ENCODE results near the gene PTGS1.

The PTGS1 gene

GRCh38 chr9:122377241-122378164 is 6.7 kb downstream of the PTGS1 start:
- H3K4me1 ChIP-seq (ENCODE audit: control insufficient read depth, low read depth, low read length), result peaks cover 19% of the 10 kb centered on the region
- H3K9me3 ChIP-seq (ENCODE audit: control insufficient read depth, low read depth, low read length), result peaks cover 7% of the 10 kb centered on the region
- H3K9ac ChIP-seq (ENCODE audit: low read length), result no peak overlapping the region
- no peaks in the 10 kb centered on the region for H3K36me3 ChIP-seq (ENCODE audit: control insufficient read depth, low read depth, low read length)
- no peak overlapping the region for H3K4me3 ChIP-seq (ENCODE audit: low read length)
- H3K27ac ChIP-seq (ENCODE audit: low read length), result no peak overlapping the region
- H3K27me3 ChIP-seq (ENCODE audit: control insufficient read depth, insufficient read depth, low read length), result peaks cover 17% of the 10 kb centered on the region

- H3K27me3 ChIP-seq (ENCODE audit: control insufficient read depth, insufficient read depth, low read length), result peaks cover 12% of the 10 kb centered on the region
- H3K36me3 ChIP-seq (ENCODE audit: control insufficient read depth, low read depth, low read length), result no peaks in the 10 kb centered on the region
- H3K4me3 ChIP-seq (ENCODE audit: low read length), result no peak overlapping the region
- no peak overlapping the region for H3K9ac ChIP-seq (ENCODE audit: low read length)
- H3K4me1 ChIP-seq (ENCODE audit: control insufficient read depth, low read depth, low read length), result peaks cover 19% of the 10 kb centered on the region
- no peak overlapping the region for H3K27ac ChIP-seq (ENCODE audit: low read length)
- peaks cover 7% of the 10 kb centered on the region for H3K9me3 ChIP-seq (ENCODE audit: control insufficient read depth, low read depth, low read length)
Observed at GRCh38 chr9:122378236-122378635, 7.4 kb downstream of the PTGS1 start.

GRCh38 chr9:122379340-122379739 is 8.5 kb downstream of the PTGS1 start:
- peaks cover 19% of the 10 kb centered on the region for H3K4me1 ChIP-seq (ENCODE audit: control insufficient read depth, low read depth, low read length)
- no peak overlapping the region for H3K9ac ChIP-seq (ENCODE audit: low read length)
- peaks cover 7% of the 10 kb centered on the region for H3K9me3 ChIP-seq (ENCODE audit: control insufficient read depth, low read depth, low read length)
- H3K4me3 ChIP-seq (ENCODE audit: low read length), result no peak overlapping the region
- no peak overlapping the region for H3K27ac ChIP-seq (ENCODE audit: low read length)
- H3K36me3 ChIP-seq (ENCODE audit: control insufficient read depth, low read depth, low read length), result no peaks in the 10 kb centered on the region
- H3K27me3 ChIP-seq (ENCODE audit: control insufficient read depth, insufficient read depth, low read length), result peaks cover 9% of the 10 kb centered on the region

GRCh38 chr9:122380293-122380692 is 9.5 kb downstream of the PTGS1 start:
- H3K36me3 ChIP-seq (ENCODE audit: control insufficient read depth, low read depth, low read length), result no peaks in the 10 kb centered on the region
- peaks cover 13% of the 10 kb centered on the region for H3K4me1 ChIP-seq (ENCODE audit: control insufficient read depth, low read depth, low read length)
- peaks cover 4% of the 10 kb centered on the region for H3K27me3 ChIP-seq (ENCODE audit: control insufficient read depth, insufficient read depth, low read length)
- H3K9ac ChIP-seq (ENCODE audit: low read length), result no peak overlapping the region
- no peak overlapping the region for H3K27ac ChIP-seq (ENCODE audit: low read length)
- no peak overlapping the region for H3K4me3 ChIP-seq (ENCODE audit: low read length)
- H3K9me3 ChIP-seq (ENCODE audit: control insufficient read depth, low read depth, low read length), result peaks cover 7% of the 10 kb centered on the region

- no peaks in the 10 kb centered on the region for H3K27me3 ChIP-seq (ENCODE audit: control insufficient read depth, insufficient read depth, low read length)
- no peaks in the 10 kb centered on the region for H3K36me3 ChIP-seq (ENCODE audit: control insufficient read depth, low read depth, low read length)
- no peak overlapping the region for H3K27ac ChIP-seq (ENCODE audit: low read length)
- no peak overlapping the region for H3K4me3 ChIP-seq (ENCODE audit: low read length)
- no peak overlapping the region for H3K9ac ChIP-seq (ENCODE audit: low read length)
- H3K4me1 ChIP-seq (ENCODE audit: control insufficient read depth, low read depth, low read length), result peaks cover 5% of the 10 kb centered on the region
- peaks cover 7% of the 10 kb centered on the region for H3K9me3 ChIP-seq (ENCODE audit: control insufficient read depth, low read depth, low read length)
Observed at GRCh38 chr9:122381206-122381950, 10.6 kb downstream of the PTGS1 start.

GRCh38 chr9:122382901-122383850 is 12.4 kb downstream of the PTGS1 start:
- no peaks in the 10 kb centered on the region for H3K4me1 ChIP-seq (ENCODE audit: control insufficient read depth, low read depth, low read length)
- no peak overlapping the region for H3K9ac ChIP-seq (ENCODE audit: low read length)
- H3K27me3 ChIP-seq (ENCODE audit: control insufficient read depth, insufficient read depth, low read length), result no peaks in the 10 kb centered on the region
- H3K4me3 ChIP-seq (ENCODE audit: low read length), result no peak overlapping the region
- no peak overlapping the region for H3K27ac ChIP-seq (ENCODE audit: low read length)
- H3K9me3 ChIP-seq (ENCODE audit: control insufficient read depth, low read depth, low read length), result peaks cover 7% of the 10 kb centered on the region
- H3K36me3 ChIP-seq (ENCODE audit: control insufficient read depth, low read depth, low read length), result no peaks in the 10 kb centered on the region

GRCh38 chr9:122383992-122384461 is 13.2 kb downstream of the PTGS1 start:
- Histone ChIP-seq H3K9me3 (ENCODE audit: control insufficient read depth, low read depth, low read length) (peaks cover 7% of the 10 kb centered on the region), H3K36me3 (ENCODE audit: control insufficient read depth, low read depth, low read length) (no peaks in the 10 kb centered on the region), H3K4me3 (ENCODE audit: low read length) (no peak overlapping the region), H3K27ac (ENCODE audit: low read length) (no peak overlapping the region), H3K27me3 (ENCODE audit: control insufficient read depth, insufficient read depth, low read length) (no peaks in the 10 kb centered on the region), H3K4me1 (ENCODE audit: control insufficient read depth, low read depth, low read length) (no peaks in the 10 kb centered on the region), H3K9ac (ENCODE audit: low read length) (no peak overlapping the region)

- Histone ChIP-seq H3K27ac (ENCODE audit: low read length) (no peak overlapping the region), H3K9ac (ENCODE audit: low read length) (no peak overlapping the region), H3K4me3 (ENCODE audit: low read length) (no peak overlapping the region), H3K27me3 (ENCODE audit: control insufficient read depth, insufficient read depth, low read length) (no peaks in the 10 kb centered on the region), H3K4me1 (ENCODE audit: control insufficient read depth, low read depth, low read length) (no peaks in the 10 kb centered on the region), H3K9me3 (ENCODE audit: control insufficient read depth, low read depth, low read length) (no peaks in the 10 kb centered on the region), H3K36me3 (ENCODE audit: control insufficient read depth, low read depth, low read length) (no peaks in the 10 kb centered on the region)
Observed at GRCh38 chr9:122386311-122386872, 15.6 kb downstream of the PTGS1 start.

- no peak overlapping the region for H3K4me3 ChIP-seq (ENCODE audit: low read length)
- no peaks in the 10 kb centered on the region for H3K27me3 ChIP-seq (ENCODE audit: control insufficient read depth, insufficient read depth, low read length)
- H3K9me3 ChIP-seq (ENCODE audit: control insufficient read depth, low read depth, low read length), result no peaks in the 10 kb centered on the region
- H3K9ac ChIP-seq (ENCODE audit: low read length), result no peak overlapping the region
- no peaks in the 10 kb centered on the region for H3K4me1 ChIP-seq (ENCODE audit: control insufficient read depth, low read depth, low read length)
- no peaks in the 10 kb centered on the region for H3K36me3 ChIP-seq (ENCODE audit: control insufficient read depth, low read depth, low read length)
- H3K27ac ChIP-seq (ENCODE audit: low read length), result no peak overlapping the region
Observed at GRCh38 chr9:122387536-122387935, 16.7 kb downstream of the PTGS1 start.

- Histone ChIP-seq H3K27me3 (ENCODE audit: control insufficient read depth, insufficient read depth, low read length) (no peaks in the 10 kb centered on the region), H3K9ac (ENCODE audit: low read length) (no peak overlapping the region), H3K4me3 (ENCODE audit: low read length) (no peak overlapping the region), H3K4me1 (ENCODE audit: control insufficient read depth, low read depth, low read length) (no peaks in the 10 kb centered on the region), H3K27ac (ENCODE audit: low read length) (no peak overlapping the region), H3K9me3 (ENCODE audit: control insufficient read depth, low read depth, low read length) (no peaks in the 10 kb centered on the region), H3K36me3 (ENCODE audit: control insufficient read depth, low read depth, low read length) (no peaks in the 10 kb centered on the region)
Observed at GRCh38 chr9:122389195-122389594, 18.4 kb downstream of the PTGS1 start.
